Neural progenitor cell (in vitro differentiated cells): ENCODE measurements around the gene ANAPC5. TPM values are rescaled to one million over a fixed set of nuclear protein-coding genes. Genes with fewer than 3 reads are reported as not detected.
"Not testable (repeated sequence)": the region's sequence is repeated elsewhere in the genome, so short reads cannot be mapped to it uniquely, and the experiment has no call there.

Experiments
- DNase-seq: peaks from one replicate; pipeline ENCODE4 v3.0.0-alpha.2; 2016; ENCODE audit warnings: low spot score
- H2AFZ ChIP-seq: fragments of 200-600 bp; sonication (generic); replicated peaks from 2 replicates; pipeline ENCODE4 v1.6.1; 2016; ENCODE audit warnings: antibody characterized with exemption
- H3F3A ChIP-seq: fragments of 200-600 bp; sonication (generic); 2 replicates; pipeline ENCODE4 v1.6.1; 2016; ENCODE audit warnings: antibody characterized with exemption, low read depth
- H3K27ac ChIP-seq: fragments of 200-600 bp; sonication (generic); 2 replicates; pipeline ENCODE4 v1.5.1; 2016; ENCODE audit warnings: mild to moderate bottlenecking
- H3K27me3 ChIP-seq: fragments of 200-600 bp; sonication (generic); 2 replicates; pipeline ENCODE4 v1.6.1; 2016; ENCODE audit warnings: mild to moderate bottlenecking, moderate library complexity
- H3K36me3 ChIP-seq: fragments of 200-600 bp; sonication (generic); 2 replicates; pipeline ENCODE4 v1.5.1; 2016
- H3K4me1 ChIP-seq: fragments of 200-600 bp; sonication (generic); 2 replicates; pipeline ENCODE4 v1.6.1; 2016; ENCODE audit warnings: mixed run types
- H3K4me2 ChIP-seq: fragments of 200-600 bp; sonication (generic); 2 replicates; pipeline ENCODE4 v1.6.1; 2016
- H3K4me3 ChIP-seq: fragments of 200-600 bp; sonication (generic); 2 replicates; pipeline ENCODE4 v1.5.1; 2016
- H3K79me2 ChIP-seq: fragments of 200-600 bp; sonication (generic); 2 replicates; pipeline ENCODE4 v1.6.1; 2016; ENCODE audit warnings: low read depth
- H3K9ac ChIP-seq: fragments of 200-600 bp; sonication (generic); 2 replicates; pipeline ENCODE4 v1.6.1; 2016
- H3K9me3 ChIP-seq: fragments of 200-600 bp; sonication (generic); 2 replicates; pipeline ENCODE4 v1.5.1; 2016; ENCODE audit warnings: low read depth
- H4K20me1 ChIP-seq: fragments of 200-600 bp; sonication (generic); 2 replicates; pipeline ENCODE4 v1.6.1; 2016; ENCODE audit warnings: low read depth
- H3K27ac Mint-ChIP-seq: 3 replicates; pipeline ENCODE4 v1.8.0; 2021; ENCODE audit warnings: mixed read lengths
- H3K27me3 Mint-ChIP-seq: 2 replicates; pipeline ENCODE4 v1.8.0; 2022; ENCODE audit warnings: low read depth, mild to moderate bottlenecking, inconsistent platforms, moderate library complexity, mixed read lengths; ENCODE audit not compliant: insufficient read depth
- H3K36me3 Mint-ChIP-seq: 3 replicates; pipeline ENCODE4 v1.8.0; 2021; ENCODE audit warnings: mixed read lengths
- H3K4me1 Mint-ChIP-seq: 3 replicates; pipeline ENCODE4 v1.8.0; 2021; ENCODE audit warnings: mixed read lengths
- H3K4me3 Mint-ChIP-seq: 3 replicates; pipeline ENCODE4 v1.8.0; 2021; ENCODE audit warnings: mild to moderate bottlenecking, moderate library complexity, mixed read lengths
- H3K9me3 Mint-ChIP-seq: 3 replicates; pipeline ENCODE4 v1.8.0; 2020; ENCODE audit warnings: mixed read lengths
- CTCF ChIP-seq: fragments of 200-600 bp; sonication (generic); IDR thresholded peaks from 2 replicates; pipeline ENCODE4 v1.5.1; 2017; ENCODE audit warnings: antibody characterized with exemption, mild to moderate bottlenecking
- EZH2 ChIP-seq: fragments of 200-600 bp; sonication (generic); IDR thresholded peaks from 2 replicates; pipeline ENCODE4 v1.6.1; 2017; ENCODE audit warnings: antibody characterized with exemption, mild to moderate bottlenecking, moderate library complexity
- EZH2phosphoT487 ChIP-seq: fragments of 200-600 bp; sonication (generic); IDR thresholded peaks from 2 replicates; pipeline ENCODE4 v1.6.1; 2017; ENCODE audit warnings: antibody characterized with exemption
- total RNA-seq: library from RNA; depleted of rRNA; stranded (reverse); fragments of >200 nt; gene quantifications from 2 replicates; pipeline ENCODE4 v1.2.3, GENCODE V29; 2015; ENCODE audit warnings: low replicate concordance

Gene ANAPC5
- total RNA-seq, 1 donor from 2014 or later, result 190 TPM

GRCh38 chr12:121283388-121283787, 68.8 kb downstream of the ANAPC5 start:
- H3K4me3 Mint-ChIP-seq, result no peak overlapping the region
- peaks cover 2% of the 10 kb centered on the region for H3K27me3 Mint-ChIP-seq
- H3K36me3 Mint-ChIP-seq, result peaks cover 4% of the 10 kb centered on the region
- peaks cover 5% of the 10 kb centered on the region for H3K4me1 Mint-ChIP-seq
- Histone ChIP-seq H3K79me2 (peaks cover 33% of the 10 kb centered on the region), H3K4me3 (no peak overlapping the region), H3F3A (no peaks in the 10 kb centered on the region), H3K9me3 (no peaks in the 10 kb centered on the region), H3K27ac (no peak overlapping the region), H4K20me1 (peaks cover 37% of the 10 kb centered on the region), H2AFZ (no peak overlapping the region), H3K4me2 (no peak overlapping the region), H3K36me3 (no peaks in the 10 kb centered on the region), H3K9ac (no peak overlapping the region), H3K4me1 (peaks cover under 1% of the 10 kb centered on the region), H3K27me3 (no peaks in the 10 kb centered on the region)
- H3K9me3 Mint-ChIP-seq, result no peaks in the 10 kb centered on the region
- no peak for DNase-seq
- TF ChIP-seq CTCF, result no peak
- TF ChIP-seq EZH2phosphoT487, result no peak
- TF ChIP-seq EZH2, result no peak
- no peak overlapping the region for H3K27ac Mint-ChIP-seq

- not testable (repeated sequence) for H3K4me1 ChIP-seq, H3K4me2 ChIP-seq, DNase-seq, H3K4me1 Mint-ChIP-seq, H3K27me3 ChIP-seq, H3K9me3 Mint-ChIP-seq, H3K27ac ChIP-seq, H3K9ac ChIP-seq, H3K4me3 Mint-ChIP-seq, H3F3A ChIP-seq, H3K4me3 ChIP-seq, H3K9me3 ChIP-seq, H3K27me3 Mint-ChIP-seq, H3K36me3 ChIP-seq, H2AFZ ChIP-seq, H3K27ac Mint-ChIP-seq, H3K36me3 Mint-ChIP-seq
- peaks cover 32% of the 10 kb centered on the region for H4K20me1 ChIP-seq
- H3K79me2 ChIP-seq, result peaks cover 33% of the 10 kb centered on the region
Measured at GRCh38 chr12:121282910-121283309, 69.3 kb downstream of the ANAPC5 start.

- Mint-ChIP-seq H3K27me3 (peaks cover 2% of the 10 kb centered on the region), H3K27ac (no peak overlapping the region), H3K4me1 (peaks cover 2% of the 10 kb centered on the region), H3K4me3 (no peak overlapping the region), H3K9me3 (no peaks in the 10 kb centered on the region), H3K36me3 (peaks cover 7% of the 10 kb centered on the region)
- Histone ChIP-seq H3K4me1 (no peaks in the 10 kb centered on the region), H3K36me3 (no peaks in the 10 kb centered on the region), H4K20me1 (peaks cover 25% of the 10 kb centered on the region), H3K27ac (no peak overlapping the region), H3K27me3 (no peaks in the 10 kb centered on the region), H3K9me3 (no peaks in the 10 kb centered on the region), H3K4me3 (no peak overlapping the region), H3F3A (no peaks in the 10 kb centered on the region), H2AFZ (no peak overlapping the region), H3K9ac (no peak overlapping the region), H3K79me2 (peaks cover 36% of the 10 kb centered on the region), H3K4me2 (no peak overlapping the region)
- DNase-seq, result no peak
- no peak for TF ChIP-seq EZH2
- no peak for TF ChIP-seq EZH2phosphoT487
- no peak for TF ChIP-seq CTCF
Measured at GRCh38 chr12:121282072-121282742, 70.0 kb downstream of the ANAPC5 start.

- not testable (repeated sequence) for H3K4me2 ChIP-seq, H3K36me3 ChIP-seq, H3K9me3 Mint-ChIP-seq, H3K36me3 Mint-ChIP-seq, H3K9me3 ChIP-seq, H3K4me3 Mint-ChIP-seq, H2AFZ ChIP-seq, DNase-seq, H3K27ac Mint-ChIP-seq, H3K9ac ChIP-seq, H3K27me3 ChIP-seq, H3K4me1 ChIP-seq, H3K4me3 ChIP-seq, H3K27me3 Mint-ChIP-seq, H3K27ac ChIP-seq, H3K4me1 Mint-ChIP-seq, H3F3A ChIP-seq
- peaks cover 33% of the 10 kb centered on the region for H3K79me2 ChIP-seq
- H4K20me1 ChIP-seq, result peaks cover 14% of the 10 kb centered on the region
Measured at GRCh38 chr12:121281116-121281515, 71.1 kb downstream of the ANAPC5 start.

GRCh38 chr12:121280531-121280930, 71.7 kb downstream of the ANAPC5 start:
- not testable (repeated sequence) for H3K4me3 ChIP-seq, H3K9me3 Mint-ChIP-seq, H3K27ac ChIP-seq, DNase-seq, H3K27me3 ChIP-seq, H3K4me3 Mint-ChIP-seq, H3K4me1 ChIP-seq, H3F3A ChIP-seq, H3K4me2 ChIP-seq, H3K9me3 ChIP-seq, H3K9ac ChIP-seq, H3K36me3 Mint-ChIP-seq, H3K27ac Mint-ChIP-seq, H3K4me1 Mint-ChIP-seq, H3K27me3 Mint-ChIP-seq, H2AFZ ChIP-seq, H3K36me3 ChIP-seq
- peaks cover 31% of the 10 kb centered on the region for H3K79me2 ChIP-seq
- peaks cover 13% of the 10 kb centered on the region for H4K20me1 ChIP-seq
